AG04449 (cell line): ENCODE results near the gene EXD3.
"Not testable (repeated sequence)": the region's sequence is repeated elsewhere in the genome, so short reads cannot be mapped to it uniquely, and the experiment has no call there.

Source experiments
- CTCF ChIA-PET: fragments of 350-600 bp; formaldehyde crosslinking; extraction: SDS; loops from one replicate; lab custom pipeline; 2021; ENCODE audit warnings: antibody characterized with exemption; lab: Yijun Ruan, JAX
- POLR2A ChIA-PET: fragments of 400-600, 350-600 bp; formaldehyde crosslinking; extraction: SDS; loops from one replicate; lab custom pipeline; 2020; ENCODE audit warnings: antibody characterized with exemption, inconsistent platforms; lab: Yijun Ruan, JAX
- DNase-seq: peaks from one replicate; pipeline ENCODE4 v3.0.0-alpha.2; 2010; ENCODE audit warnings: low read depth, low spot score
- H3K4me3 ChIP-seq: 2 replicates; pipeline ENCODE4 v1.5.1; 2011; ENCODE audit warnings: low read depth, mild to moderate bottlenecking, control low read depth, low read length
- TF ChIP-seq, protein P1 (sequence below): IDR thresholded peaks from one replicate; pipeline ENCODE4 v1.5.1; 2011; ENCODE audit warnings: mild to moderate bottlenecking, moderate library complexity, low read length, control low read depth, inconsistent platforms; ENCODE audit not compliant: insufficient read depth; ENCODE audit errors: missing control alignments

EXD3 gene

DNA sequence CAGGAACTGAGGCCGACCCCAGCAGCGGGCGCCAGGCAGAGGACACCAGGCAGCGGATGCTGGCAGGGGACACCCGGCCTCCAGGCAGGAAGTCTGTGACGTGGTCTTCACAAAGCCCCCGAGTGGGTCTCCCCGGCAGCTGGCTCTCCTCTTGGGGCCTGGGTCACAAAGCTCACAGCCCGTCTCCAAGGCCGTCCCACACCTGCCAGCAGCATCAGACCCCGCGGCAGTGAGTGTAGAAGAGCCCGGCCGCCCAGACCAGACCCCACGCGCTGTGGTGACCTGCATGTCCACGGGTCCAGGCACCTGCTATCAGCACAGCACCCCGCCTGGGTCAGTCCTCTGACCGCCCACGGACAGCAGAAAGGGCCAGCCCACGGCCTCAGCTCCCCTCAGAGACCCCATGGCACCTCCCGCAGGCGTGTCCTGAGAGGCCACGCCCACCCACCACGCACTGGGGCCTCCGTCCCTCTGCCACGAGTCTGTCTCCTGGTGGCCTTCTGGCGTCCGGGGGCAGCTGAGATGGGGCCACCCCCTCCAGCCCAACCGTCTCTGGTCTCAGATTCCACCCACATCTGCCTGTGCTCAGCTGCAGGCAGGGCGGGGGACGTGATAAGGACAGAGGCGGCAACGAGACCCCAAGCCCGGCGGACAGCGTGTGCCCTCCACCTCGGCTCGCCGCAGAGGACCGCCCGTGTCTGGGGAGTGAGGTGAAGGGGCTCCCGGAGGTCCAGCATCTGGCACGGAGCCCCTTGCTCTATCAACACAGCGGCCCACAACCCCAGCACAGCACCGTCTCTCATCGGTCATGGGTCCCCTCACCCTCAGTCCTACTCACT lies 34.2 kb downstream of the EXD3 start:
- CTCF ChIA-PET = no interaction called here
- no peak for DNase-seq
- POLR2A ChIA-PET = no interaction called here
- TF ChIP-seq, protein P1, sequence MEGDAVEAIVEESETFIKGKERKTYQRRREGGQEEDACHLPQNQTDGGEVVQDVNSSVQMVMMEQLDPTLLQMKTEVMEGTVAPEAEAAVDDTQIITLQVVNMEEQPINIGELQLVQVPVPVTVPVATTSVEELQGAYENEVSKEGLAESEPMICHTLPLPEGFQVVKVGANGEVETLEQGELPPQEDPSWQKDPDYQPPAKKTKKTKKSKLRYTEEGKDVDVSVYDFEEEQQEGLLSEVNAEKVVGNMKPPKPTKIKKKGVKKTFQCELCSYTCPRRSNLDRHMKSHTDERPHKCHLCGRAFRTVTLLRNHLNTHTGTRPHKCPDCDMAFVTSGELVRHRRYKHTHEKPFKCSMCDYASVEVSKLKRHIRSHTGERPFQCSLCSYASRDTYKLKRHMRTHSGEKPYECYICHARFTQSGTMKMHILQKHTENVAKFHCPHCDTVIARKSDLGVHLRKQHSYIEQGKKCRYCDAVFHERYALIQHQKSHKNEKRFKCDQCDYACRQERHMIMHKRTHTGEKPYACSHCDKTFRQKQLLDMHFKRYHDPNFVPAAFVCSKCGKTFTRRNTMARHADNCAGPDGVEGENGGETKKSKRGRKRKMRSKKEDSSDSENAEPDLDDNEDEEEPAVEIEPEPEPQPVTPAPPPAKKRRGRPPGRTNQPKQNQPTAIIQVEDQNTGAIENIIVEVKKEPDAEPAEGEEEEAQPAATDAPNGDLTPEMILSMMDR = no peak
- H3K4me3 ChIP-seq = no peak overlapping the region

DNA sequence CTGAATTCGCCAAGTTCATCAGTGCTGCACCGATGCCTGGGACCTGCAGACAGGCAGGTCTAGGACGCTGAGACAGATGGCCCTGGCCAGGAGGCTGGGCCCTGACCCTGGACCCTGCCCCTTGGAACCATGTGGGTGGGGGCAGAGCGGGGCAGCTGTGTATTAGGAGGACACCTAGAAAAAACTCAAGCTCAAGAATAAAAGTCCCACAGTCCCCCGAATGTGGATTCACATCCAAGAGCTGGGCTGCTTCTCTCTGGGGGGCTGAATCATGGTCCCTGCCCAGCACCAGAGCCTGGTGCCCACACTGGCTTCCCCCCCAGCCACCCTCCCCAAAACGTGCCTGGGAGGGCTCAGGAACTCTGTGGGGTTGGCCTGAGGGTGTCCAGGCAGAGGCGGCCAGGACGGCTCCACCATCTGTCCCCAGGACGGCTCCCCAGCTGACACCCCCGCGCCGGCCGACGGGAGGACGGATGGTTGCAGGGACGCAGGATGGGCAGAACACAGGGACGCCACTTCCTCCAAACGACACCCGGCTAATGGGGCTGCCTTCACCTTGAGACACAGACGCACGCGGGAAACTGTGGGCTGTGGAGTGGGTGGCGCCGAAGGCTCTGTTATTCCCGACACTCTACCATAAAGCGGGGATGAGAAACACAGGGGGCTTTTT lies 34.9 kb downstream of the EXD3 start:
- TF ChIP-seq, protein P1 = no peak
- ChIA-PET CTCF (no interaction called here), POLR2A (no interaction called here)
- H3K4me3 ChIP-seq = no peak overlapping the region
- DNase-seq = no peak

DNA sequence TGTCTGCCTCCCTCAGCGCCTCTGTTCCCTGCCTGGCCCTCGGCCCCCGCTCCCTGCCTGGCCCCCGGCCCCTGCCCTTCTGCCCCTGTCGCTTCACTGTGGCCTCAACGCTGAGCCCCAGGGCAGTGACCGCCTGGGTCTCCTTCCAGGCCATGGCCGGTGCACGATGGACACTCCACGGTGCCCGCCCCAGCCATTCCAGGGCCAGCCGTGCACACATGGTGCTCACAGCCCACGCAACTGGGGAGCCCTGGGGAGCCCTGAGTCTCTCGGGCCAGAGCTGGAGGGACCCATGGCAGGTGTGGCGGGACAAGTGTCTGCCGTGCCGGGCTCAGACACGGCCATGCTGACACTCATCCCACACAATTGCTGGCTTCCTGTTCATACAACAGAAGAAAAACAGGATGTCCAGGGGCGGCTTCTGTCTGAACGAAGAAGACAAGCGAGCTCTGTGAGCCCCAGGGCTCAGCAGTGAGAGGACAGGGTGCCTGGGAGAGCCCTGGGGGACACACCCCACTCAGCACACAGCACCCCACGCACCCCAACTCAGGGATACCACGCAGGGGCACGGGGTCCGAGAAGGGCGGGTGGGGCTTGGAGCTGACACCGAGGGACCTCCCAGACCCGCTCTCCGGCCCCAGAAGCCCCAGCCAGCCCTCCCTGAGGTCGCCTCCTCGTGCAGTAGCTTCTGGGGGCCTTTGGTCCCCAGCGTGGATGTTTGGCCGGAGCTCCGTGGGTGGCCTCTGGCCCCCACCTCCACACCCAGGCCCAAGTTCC lies 35.7 kb downstream of the EXD3 start:
- ChIA-PET CTCF (no interaction called here), POLR2A (no interaction called here)
- no peak for DNase-seq
- TF ChIP-seq, protein P1 = no peak
- H3K4me3 ChIP-seq = no peak overlapping the region

DNA sequence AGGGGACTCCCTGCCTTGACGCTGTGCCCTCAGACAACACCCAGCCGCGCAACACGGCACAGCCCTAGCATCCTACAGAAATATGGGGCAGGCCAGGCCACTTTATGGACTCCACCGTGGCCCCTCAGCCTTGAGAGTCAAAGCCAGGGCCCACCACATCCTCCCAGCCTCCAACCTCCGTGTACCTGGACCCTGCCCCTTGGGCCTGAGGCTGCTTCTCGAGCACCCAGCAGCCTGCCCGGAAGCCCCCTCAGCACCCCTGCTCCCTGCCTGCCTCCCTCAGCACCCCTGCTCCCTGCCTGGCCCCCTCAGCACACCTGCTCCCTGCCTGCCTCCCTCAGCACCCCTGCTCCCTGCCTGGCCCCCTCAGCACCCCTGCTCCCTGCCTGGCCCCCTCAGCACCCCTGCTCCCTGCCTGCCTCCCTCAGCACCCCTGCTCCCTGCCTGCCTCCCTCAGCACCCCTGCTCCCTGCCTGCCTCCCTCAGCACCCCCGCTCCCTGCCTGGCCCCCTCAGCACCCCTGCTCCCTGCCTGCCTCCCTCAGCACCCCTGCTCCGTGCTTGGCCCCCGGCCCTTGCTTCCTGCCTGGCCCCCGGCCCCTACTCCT lies 36.4 kb downstream of the EXD3 start:
- DNase-seq, H3K4me3 ChIP-seq, POLR2A ChIA-PET, CTCF ChIA-PET: not testable (repeated sequence)

DNA sequence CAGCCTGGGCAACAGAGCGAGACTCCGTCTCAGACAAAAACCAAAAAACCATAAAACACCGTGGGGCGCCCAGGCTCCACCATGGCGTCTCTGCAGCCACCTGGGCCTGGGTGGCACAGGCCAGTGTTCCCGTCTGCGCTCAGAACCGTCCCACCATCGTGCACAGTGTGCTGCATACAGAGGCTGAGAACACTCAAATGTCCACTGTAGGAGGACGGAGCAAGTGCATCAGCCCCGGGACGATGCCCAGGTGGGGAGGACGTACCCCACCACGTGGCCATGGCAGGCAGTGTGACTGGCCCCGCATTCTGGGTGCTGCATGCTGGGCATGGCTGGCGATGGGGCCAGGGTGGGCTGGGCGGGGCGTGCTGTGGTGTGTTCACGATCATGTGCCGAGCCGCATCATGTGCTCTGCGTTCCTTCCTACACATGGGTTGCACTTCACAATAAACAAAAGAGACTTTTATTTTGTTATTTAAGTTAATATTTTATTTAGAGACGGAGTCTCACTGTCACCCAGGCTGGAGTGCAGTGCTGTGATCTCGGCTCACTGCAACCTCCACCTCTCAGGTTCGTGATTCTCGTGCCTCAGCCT lies 37.8 kb downstream of the EXD3 start:
- DNase-seq = no peak
- TF ChIP-seq, protein P1 = no peak
- ChIA-PET CTCF (no interaction called here), POLR2A (no interaction called here)
- no peak overlapping the region for H3K4me3 ChIP-seq
